Central memory CD8-positive, alpha-beta T cell (primary cell): ENCODE data around the gene ELF4.
A peak's percentile ranks its signal among the peaks of the same experiment; 100 is the strongest.
"Not testable (repeated sequence)": the region's sequence is repeated elsewhere in the genome, so short reads cannot be mapped to it uniquely, and the experiment has no call there.

Experiments
- ATAC-seq: fragments of 150-1000 bp; cut with Tn5 transposase; replicated peaks from 2 replicates; pipeline ENCODE4 v1.10.0; 2022; ENCODE audit warnings: mild to moderate bottlenecking, moderate FRiP score, moderate number of reproducible peaks; ENCODE audit not compliant: poor library complexity, severe bottlenecking; ENCODE audit errors: extremely low read depth
- DNase-seq, 2 donors: peaks; one replicate each; pipeline ENCODE4 v3.0.0; 2021; ENCODE audit warnings: low spot score in 2 of 2
- H3K27ac Mint-ChIP-seq: one replicate; pipeline ENCODE4 v1.8.0; 2022; ENCODE audit warnings: low read depth, mild to moderate bottlenecking, moderate library complexity, mixed read lengths
- H3K27me3 Mint-ChIP-seq: one replicate; pipeline ENCODE4 v1.8.0; 2022; ENCODE audit warnings: mixed read lengths
- H3K36me3 Mint-ChIP-seq: one replicate; pipeline ENCODE4 v1.8.0; 2022; ENCODE audit warnings: mild to moderate bottlenecking, moderate library complexity, mixed read lengths; ENCODE audit not compliant: insufficient read depth
- H3K4me1 Mint-ChIP-seq: one replicate; pipeline ENCODE4 v1.8.0; 2022; ENCODE audit warnings: mixed read lengths
- H3K4me3 Mint-ChIP-seq: one replicate; pipeline ENCODE4 v1.8.0; 2022; ENCODE audit warnings: mild to moderate bottlenecking, moderate library complexity, mixed read lengths
- H3K9me3 Mint-ChIP-seq: one replicate; pipeline ENCODE4 v1.8.0; 2022; ENCODE audit warnings: mixed read lengths

The ELF4 gene

DNA sequence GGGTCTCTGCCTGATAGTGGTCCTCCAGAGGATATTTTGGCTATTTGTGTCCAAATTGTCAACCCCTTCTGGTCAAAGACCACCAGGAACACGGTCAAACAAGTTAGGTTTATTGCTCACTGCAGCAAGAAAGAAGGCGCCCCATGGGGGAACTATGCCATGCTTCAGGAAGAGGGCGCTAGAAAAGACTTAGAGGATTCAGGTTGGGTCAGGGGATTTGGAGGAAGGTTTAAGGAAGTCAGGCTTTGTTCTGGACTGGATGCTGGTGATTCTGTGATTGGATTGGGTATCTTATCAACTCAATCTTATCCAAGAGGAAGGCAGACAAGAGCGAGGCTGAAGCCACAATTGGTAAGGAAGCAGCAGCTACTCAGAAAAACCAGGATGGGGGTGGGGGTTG, 14.3 kb upstream of the ELF4 start:
- H3K27ac Mint-ChIP-seq, result no peak overlapping the region
- H3K9me3 Mint-ChIP-seq, result no peaks in the 10 kb centered on the region
- no peaks in the 10 kb centered on the region for H3K4me1 Mint-ChIP-seq
- peaks cover 18% of the 10 kb centered on the region for H3K36me3 Mint-ChIP-seq
- no peak overlapping the region for H3K4me3 Mint-ChIP-seq
- no peak for DNase-seq
- ATAC-seq, result no peak
- no peaks in the 10 kb centered on the region for H3K27me3 Mint-ChIP-seq

DNA sequence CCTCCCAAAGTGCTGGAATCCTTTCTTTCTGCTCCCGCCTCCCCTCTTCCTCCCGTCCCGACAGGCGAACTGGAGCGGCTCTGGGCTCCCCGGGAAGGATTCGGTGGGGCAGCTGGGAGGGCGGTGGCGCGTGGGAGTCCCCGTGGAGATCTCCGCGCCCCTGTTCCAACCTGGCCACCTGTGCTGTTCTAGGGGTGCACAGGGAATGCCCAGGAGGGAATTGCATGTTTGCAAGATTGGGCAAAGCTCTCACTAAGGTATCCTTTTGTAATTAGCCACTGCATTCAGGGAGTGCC, 11.2 kb upstream of the ELF4 start:
- H3K27ac Mint-ChIP-seq, result no peak overlapping the region
- peak overlapping the region; percentile 61 for H3K4me3 Mint-ChIP-seq

DNA sequence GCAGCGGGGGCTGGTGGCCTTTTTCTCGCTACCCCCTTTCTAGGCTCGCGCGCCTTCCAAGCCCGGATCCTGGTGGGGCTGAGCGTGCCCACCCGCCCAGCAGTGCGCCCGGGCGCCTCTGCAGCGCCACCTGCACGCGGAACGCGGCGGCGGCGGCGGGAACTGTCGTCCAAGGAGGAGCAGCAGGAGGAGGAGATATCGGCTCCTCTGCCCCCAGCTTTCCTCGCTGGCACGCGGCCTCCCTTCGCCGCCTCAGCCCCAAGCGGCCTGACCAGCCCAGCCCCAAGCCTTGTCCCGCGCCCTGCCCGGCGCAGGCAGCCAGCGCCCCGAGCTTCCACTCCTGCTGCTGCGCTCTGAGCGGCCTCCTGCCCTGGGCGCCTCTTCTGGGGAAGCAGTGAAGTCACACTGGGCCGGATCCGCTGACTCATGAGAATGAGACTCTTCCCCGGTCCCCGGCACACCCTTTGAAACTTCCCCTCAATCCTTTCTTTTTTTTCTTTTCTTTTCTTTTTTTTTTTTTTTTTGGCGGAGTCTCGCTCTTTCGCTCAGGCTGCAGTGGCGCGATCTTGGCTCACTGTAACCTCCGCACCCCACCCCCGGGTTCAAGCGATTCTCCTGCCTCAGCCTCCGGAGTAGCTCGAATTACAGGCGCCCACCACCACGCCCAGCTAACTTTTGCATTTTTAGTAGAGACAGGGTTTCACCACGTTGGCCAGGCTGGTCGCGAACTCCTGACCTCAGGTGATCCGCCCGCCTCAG, 10.6 kb upstream of the ELF4 start:
- Mint-ChIP-seq H3K4me1 (peaks cover 17% of the 10 kb centered on the region), H3K9me3 (no peaks in the 10 kb centered on the region), H3K36me3 (peaks cover 11% of the 10 kb centered on the region), H3K27ac (no peak overlapping the region), H3K27me3 (no peaks in the 10 kb centered on the region), H3K4me3 (peak overlapping the region; percentile 61)
- peak; percentile 45 to 55 for DNase-seq
- ATAC-seq, result peak; percentile 90

More for the DNA sequence above, 11.2 kb upstream of the ELF4 start:
- DNase-seq (no peak), ATAC-seq (no peak)
- Mint-ChIP-seq H3K36me3 (peaks cover 11% of the 10 kb centered on the region), H3K27me3 (no peaks in the 10 kb centered on the region), H3K9me3 (no peaks in the 10 kb centered on the region), H3K4me1 (peaks cover 17% of the 10 kb centered on the region)

DNA sequence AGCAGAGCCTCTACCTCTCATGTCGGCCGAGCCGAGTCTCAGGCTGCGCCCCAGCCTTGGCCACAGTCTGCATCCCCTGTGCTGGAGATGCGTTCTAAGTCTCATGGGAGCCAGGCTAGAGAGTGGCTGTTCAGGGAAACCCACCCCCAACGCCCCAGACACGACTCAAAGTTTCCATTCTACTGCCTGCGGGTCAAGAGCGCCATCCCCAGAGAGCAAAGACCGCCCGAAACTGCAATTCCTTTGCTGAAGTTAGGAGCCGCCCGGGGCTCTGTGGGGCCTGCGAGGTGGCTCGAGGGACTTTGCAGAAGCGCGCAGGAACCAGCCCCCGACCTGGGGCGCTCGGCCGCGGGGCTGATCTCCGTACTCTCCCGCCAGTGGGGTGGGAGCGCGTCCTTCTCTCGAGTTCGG, 10.0 kb upstream of the ELF4 start:
- H3K4me3 Mint-ChIP-seq, result peak overlapping the region; percentile 61
- peak; percentile 38 for ATAC-seq
- H3K4me1 Mint-ChIP-seq, result peaks cover 17% of the 10 kb centered on the region
- DNase-seq, result no peak
- no peaks in the 10 kb centered on the region for H3K27me3 Mint-ChIP-seq
- no peak overlapping the region for H3K27ac Mint-ChIP-seq
- H3K9me3 Mint-ChIP-seq, result no peaks in the 10 kb centered on the region
- peaks cover 11% of the 10 kb centered on the region for H3K36me3 Mint-ChIP-seq

- H3K27ac Mint-ChIP-seq, result no peak overlapping the region
- no peaks in the 10 kb centered on the region for H3K27me3 Mint-ChIP-seq
- ATAC-seq (no peak), DNase-seq (no peak)
- peaks cover 17% of the 10 kb centered on the region for H3K4me1 Mint-ChIP-seq
- H3K4me3 Mint-ChIP-seq, result peak overlapping the region; percentile 57
- H3K36me3 Mint-ChIP-seq, result peaks cover 11% of the 10 kb centered on the region
- H3K9me3 Mint-ChIP-seq, result no peaks in the 10 kb centered on the region
Measured at GRCh38 chrX:130119312-130119898, 9.1 kb upstream of the ELF4 start.

GRCh38 chrX:130118441-130119311, 8.4 kb upstream of the ELF4 start:
- Mint-ChIP-seq H3K4me3 (peak overlapping the region; percentile 57), H3K36me3 (peaks cover 9% of the 10 kb centered on the region), H3K4me1 (peaks cover 17% of the 10 kb centered on the region), H3K9me3 (no peaks in the 10 kb centered on the region), H3K27ac (no peak overlapping the region), H3K27me3 (no peaks in the 10 kb centered on the region)
- DNase-seq, result no peak
- ATAC-seq, result no peak

GRCh38 chrX:130117166-130117565, 6.9 kb upstream of the ELF4 start:
- DNase-seq, result no peak
- H3K36me3 Mint-ChIP-seq, result peaks cover 5% of the 10 kb centered on the region
- H3K27me3 Mint-ChIP-seq, result no peaks in the 10 kb centered on the region
- no peak for ATAC-seq
- no peak overlapping the region for H3K27ac Mint-ChIP-seq
- no peak overlapping the region for H3K4me3 Mint-ChIP-seq
- peaks cover 17% of the 10 kb centered on the region for H3K4me1 Mint-ChIP-seq
- no peaks in the 10 kb centered on the region for H3K9me3 Mint-ChIP-seq

DNA sequence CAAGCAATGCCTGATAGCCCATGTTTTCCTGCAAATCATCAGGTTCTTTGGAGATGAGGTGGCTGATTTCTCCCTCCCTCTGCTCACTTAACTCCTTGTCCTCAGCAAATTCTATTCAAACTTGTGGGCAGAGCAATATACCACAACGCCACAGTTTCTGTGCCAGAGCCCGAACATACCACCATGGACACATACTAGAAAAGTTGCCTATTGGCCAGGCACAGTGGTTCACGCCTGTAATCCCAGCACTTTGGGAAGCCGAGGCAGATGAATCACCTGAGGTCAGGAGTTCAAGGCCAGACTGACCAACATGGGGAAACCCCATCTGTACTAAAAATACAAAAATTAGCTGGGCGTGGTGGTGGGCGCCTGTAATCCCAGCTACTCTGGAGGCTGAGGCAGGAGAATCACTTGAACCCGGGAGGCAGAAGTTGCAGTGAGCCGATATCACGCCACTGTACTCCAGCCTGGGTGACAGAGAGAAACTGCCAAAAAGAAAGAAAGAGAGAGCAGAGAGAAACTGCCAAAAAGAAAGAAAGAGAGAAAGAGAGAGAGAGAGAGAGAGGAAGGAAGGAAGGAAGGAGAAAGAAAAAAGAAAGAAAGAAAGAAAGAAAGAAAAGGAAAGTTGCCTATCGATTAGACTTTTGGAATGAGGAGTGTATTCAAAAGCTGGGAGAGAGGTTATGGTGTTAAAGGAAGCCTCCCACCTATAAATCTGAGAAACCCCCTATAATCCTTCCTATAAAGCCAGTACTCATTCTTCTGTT, 5.0 kb upstream of the ELF4 start:
- H3K27me3 Mint-ChIP-seq, H3K4me3 Mint-ChIP-seq, ATAC-seq, H3K9me3 Mint-ChIP-seq, H3K36me3 Mint-ChIP-seq, DNase-seq: not testable (repeated sequence)
- peaks cover 17% of the 10 kb centered on the region for H3K4me1 Mint-ChIP-seq
- H3K27ac Mint-ChIP-seq, result peak overlapping the region; percentile 62

- no peak overlapping the region for H3K4me3 Mint-ChIP-seq
- peaks cover 15% of the 10 kb centered on the region for H3K4me1 Mint-ChIP-seq
- no peak overlapping the region for H3K27ac Mint-ChIP-seq
- no peak for ATAC-seq
- no peaks in the 10 kb centered on the region for H3K9me3 Mint-ChIP-seq
- DNase-seq, result no peak
- peaks cover 3% of the 10 kb centered on the region for H3K36me3 Mint-ChIP-seq
- H3K27me3 Mint-ChIP-seq, result no peaks in the 10 kb centered on the region
Measured at GRCh38 chrX:130114141-130114588, 3.9 kb upstream of the ELF4 start.

DNA sequence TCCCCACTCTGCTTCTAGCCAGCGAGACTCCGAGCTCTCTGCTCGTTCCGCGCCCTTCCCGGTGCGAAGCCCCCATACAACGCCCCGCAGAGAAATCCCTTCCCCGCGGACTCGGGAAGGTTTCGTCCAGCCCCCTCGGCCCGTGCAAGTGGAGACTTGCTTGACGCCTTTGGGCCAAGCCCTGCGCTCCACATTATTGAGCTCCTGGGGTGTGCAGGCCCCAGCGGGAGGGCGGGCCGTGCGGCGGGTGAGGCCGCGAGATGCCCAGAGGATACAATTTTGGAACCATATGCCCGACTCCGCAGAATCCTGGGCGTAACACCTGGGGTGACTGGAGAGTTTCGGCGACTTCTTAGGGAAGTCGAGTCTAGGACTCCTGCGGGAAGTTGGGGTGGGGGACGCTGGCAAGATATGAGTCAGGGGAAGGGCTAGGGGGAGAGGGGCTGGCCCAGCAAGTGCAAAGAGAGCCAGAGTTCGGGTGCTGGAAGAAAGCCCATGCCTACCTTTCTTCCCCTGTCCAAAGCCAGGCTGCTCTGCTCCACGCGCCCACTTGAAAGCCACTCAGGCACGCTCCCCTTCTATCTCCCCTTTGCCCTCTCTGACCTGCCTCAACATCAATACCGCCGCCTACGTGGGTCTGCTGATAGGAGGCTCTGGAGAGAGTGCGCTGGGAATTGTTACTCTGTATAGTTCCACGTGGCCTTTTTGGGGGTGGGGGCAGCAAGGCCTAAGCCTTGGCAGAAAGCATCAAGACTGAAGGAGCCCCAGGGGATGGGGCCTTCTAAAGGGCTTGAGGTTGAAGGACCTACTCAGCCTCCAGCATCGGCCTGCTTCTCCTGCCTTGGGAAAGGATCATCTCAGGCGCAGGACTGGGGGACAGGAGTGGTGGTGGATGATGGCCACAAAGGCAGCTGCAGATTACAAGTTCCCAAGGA, 1.2 kb upstream of the ELF4 start:
- Mint-ChIP-seq H3K27ac (no peak overlapping the region), H3K4me3 (peak overlapping the region; percentile 89)

DNA sequence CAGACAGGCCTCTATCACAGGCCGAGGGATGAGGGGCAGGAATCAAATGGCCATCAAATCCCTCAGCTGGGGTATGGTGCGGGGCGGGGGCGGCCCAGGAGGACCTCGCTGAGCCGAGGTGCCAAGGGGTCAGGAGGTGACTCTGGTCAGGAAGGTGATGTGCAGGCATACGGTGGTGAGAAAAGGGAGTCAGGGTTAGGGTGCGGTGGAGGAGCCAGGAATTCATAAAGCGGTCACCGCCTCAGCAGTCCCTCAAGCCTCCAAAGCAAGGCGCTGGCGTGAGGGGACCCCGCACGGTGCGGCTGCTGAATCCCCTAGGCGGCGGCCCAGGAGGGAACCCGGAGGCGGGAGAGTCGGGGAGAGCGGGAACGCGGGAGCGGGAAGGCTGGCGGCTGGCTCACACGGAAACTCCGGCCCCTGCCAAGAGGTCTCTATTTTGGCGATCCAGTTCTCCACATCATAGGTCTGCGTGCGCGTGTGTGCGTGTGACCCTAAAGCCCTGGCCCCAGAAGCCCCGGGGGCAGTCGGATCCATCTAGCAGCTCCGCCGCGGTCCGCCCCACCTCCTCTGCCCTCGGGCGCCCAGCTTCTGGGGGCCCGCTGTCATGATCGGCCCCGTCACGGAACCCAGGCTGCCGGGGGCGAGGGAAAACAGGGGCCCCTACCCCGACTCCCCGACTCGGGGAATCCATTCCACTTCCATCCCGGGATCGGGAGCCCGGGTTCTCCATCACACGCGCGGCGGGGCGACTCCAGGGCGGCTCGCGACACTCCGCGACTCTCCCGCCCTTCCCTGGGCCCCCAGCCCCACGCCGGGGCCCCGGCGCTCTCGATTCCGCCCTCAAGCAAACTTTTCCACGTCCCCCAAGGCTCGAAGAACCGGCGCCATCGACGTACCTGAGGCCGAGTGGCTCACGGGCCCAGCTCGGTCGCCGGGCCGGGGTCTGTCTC, 593 bp downstream of the ELF4 start:
- Mint-ChIP-seq H3K27ac (peak overlapping the region; percentile 71), H3K4me1 (peaks cover 21% of the 10 kb centered on the region), H3K4me3 (peak overlapping the region; percentile 89), H3K9me3 (no peaks in the 10 kb centered on the region), H3K27me3 (no peaks in the 10 kb centered on the region), H3K36me3 (peaks cover 9% of the 10 kb centered on the region)
- ATAC-seq (peak; percentile 8), DNase-seq (no peak)

More for the DNA sequence above, 1.2 kb upstream of the ELF4 start:
- ATAC-seq (no peak), DNase-seq (no peak)
- no peaks in the 10 kb centered on the region for H3K9me3 Mint-ChIP-seq
- H3K36me3 Mint-ChIP-seq, result peaks cover 9% of the 10 kb centered on the region
- no peaks in the 10 kb centered on the region for H3K27me3 Mint-ChIP-seq
- peaks cover 13% of the 10 kb centered on the region for H3K4me1 Mint-ChIP-seq
